Stimulated activated naive CD8-positive, alpha-beta T cell treated with anti-CD3 and anti-CD28 coated beads, Interleukin-15, Interleukin-2, amounts not matched to agents 100 ng/mL and 50 ng/mL, for 24 hours (primary cell): Measurements from ENCODE around the gene ELN.

Experiments used
- H3K27ac Mint-ChIP-seq: one replicate; pipeline ENCODE4 v1.8.0; 2021; ENCODE audit warnings: mild to moderate bottlenecking, mixed read lengths
- H3K27me3 Mint-ChIP-seq: one replicate; pipeline ENCODE4 v1.8.0; 2021; ENCODE audit warnings: mixed read lengths
- H3K36me3 Mint-ChIP-seq: one replicate; pipeline ENCODE4 v1.8.0; 2021; ENCODE audit warnings: low read depth, mixed read lengths
- H3K4me1 Mint-ChIP-seq: one replicate; pipeline ENCODE4 v1.8.0; 2021; ENCODE audit warnings: low read depth, mixed read lengths
- H3K4me3 Mint-ChIP-seq: one replicate; pipeline ENCODE4 v1.8.0; 2021; ENCODE audit warnings: mild to moderate bottlenecking, mixed read lengths
- H3K9me3 Mint-ChIP-seq: one replicate; pipeline ENCODE4 v1.8.0; 2021; ENCODE audit warnings: mixed read lengths

ELN gene

DNA sequence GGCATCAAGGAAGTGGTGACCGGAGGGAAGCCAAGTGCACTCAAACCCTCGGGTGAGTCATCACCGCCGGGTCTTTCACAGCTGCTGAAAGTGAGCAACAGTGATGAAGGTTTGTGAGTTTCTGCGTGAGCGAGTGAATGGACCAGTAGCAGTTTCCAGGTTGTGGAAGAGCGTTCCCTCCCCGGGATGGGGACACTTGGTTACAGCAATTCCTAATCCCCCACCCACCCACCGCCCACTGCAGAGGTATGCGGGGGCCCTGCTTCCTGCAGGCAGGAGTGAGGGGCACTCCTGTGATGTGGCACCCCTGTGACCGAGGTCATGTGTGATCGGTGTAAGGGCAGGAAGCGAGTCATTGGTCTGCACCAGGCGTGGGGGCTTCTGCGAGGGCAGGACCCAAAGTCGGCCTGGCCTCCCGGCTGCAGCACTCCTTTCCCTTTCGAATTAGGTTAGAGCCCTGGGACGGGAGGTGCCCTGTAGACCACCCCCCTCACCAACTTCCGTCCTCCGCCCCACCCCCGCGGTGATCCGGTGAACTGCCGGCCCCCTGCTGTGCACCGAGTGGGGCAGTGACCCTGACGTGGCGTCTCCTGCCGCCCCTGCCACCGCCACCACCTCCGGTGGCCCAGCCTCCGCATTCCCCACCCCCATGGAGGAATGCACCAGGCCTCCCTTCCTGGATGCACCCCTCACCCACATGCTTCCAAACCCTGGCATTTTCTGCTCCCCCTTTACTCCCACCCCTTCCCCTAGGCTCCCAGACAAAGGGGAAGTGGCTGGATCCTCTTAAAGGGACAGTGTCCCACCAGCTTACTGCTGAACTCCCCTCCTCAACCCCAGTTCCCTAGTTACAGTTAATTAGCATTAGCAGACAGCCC lies 66.5 kb downstream of the ELN start:
- Mint-ChIP-seq H3K27me3 (no peaks in the 10 kb centered on the region), H3K27ac (peak overlapping the region; percentile 81), H3K36me3 (peaks cover 10% of the 10 kb centered on the region)

DNA sequence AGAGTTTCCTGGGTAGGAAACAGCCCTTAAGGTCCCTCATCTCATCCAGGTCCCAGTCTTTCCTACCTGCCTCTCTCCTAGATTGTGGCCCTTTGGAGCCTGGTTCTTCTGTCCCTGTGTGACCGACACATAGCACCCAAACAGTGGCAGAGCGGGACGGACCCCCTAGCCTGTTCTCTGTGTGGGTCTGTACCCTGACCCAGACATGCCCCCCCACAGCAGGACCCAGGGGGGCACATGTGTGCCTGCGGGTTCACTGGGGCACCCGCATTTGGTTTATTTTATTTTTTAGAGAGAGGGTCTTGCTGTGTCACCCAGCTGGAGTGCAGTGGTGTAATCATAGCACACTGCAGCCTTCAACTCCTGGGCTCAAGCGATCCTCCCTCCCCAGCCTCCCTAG lies 67.2 kb downstream of the ELN start:
- Mint-ChIP-seq H3K27me3 (no peaks in the 10 kb centered on the region), H3K9me3 (no peaks in the 10 kb centered on the region), H3K4me3 (peak overlapping the region; percentile 70), H3K36me3 (peaks cover 10% of the 10 kb centered on the region), H3K27ac (peak overlapping the region; percentile 81), H3K4me1 (peaks cover 30% of the 10 kb centered on the region)

More for the DNA sequence above, 66.5 kb downstream of the ELN start:
- H3K4me3 Mint-ChIP-seq, result peak overlapping the region; percentile 70
- no peaks in the 10 kb centered on the region for H3K9me3 Mint-ChIP-seq
- peaks cover 30% of the 10 kb centered on the region for H3K4me1 Mint-ChIP-seq

DNA sequence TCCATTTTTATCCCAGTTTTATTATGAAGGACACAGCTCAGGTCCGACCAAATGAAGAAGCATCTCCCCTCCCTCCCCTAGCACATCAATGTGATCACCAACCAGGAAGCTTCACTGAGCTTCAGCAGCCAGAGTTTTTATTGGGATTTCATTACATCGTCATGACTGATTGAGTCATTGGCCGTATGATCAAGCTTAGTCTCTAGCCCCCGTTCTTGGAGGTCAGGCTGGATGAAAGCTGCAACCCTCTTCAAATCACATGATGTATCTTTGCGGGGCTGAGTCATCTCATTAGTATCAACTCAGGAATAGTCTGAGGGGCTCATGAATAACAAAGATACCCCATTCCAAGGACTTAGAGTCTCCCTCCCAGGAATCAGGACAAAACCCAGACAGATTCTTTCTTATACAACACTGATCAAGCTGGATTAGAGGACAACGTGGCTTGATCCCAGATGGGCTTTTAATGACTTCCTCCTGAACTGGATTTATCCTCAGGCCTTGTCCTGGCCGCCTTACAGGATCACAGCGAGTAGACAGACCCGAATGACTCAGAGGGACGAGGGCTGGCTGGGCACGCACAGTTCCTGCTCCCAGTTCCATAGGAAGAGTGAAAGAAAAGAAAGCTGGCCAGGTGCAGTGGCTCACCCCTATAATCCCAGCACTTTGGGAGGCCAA lies 70.1 kb downstream of the ELN start:
- Mint-ChIP-seq H3K4me3 (no peak overlapping the region), H3K27me3 (no peaks in the 10 kb centered on the region), H3K36me3 (peaks cover 16% of the 10 kb centered on the region), H3K27ac (no peak overlapping the region), H3K9me3 (no peaks in the 10 kb centered on the region), H3K4me1 (peaks cover 24% of the 10 kb centered on the region)

GRCh38 chr7:74099031-74099430 lies 71.1 kb downstream of the ELN start:
- H3K4me3 Mint-ChIP-seq, result no peak overlapping the region
- no peaks in the 10 kb centered on the region for H3K9me3 Mint-ChIP-seq
- H3K27ac Mint-ChIP-seq, result no peak overlapping the region
- H3K27me3 Mint-ChIP-seq, result no peaks in the 10 kb centered on the region
- H3K4me1 Mint-ChIP-seq, result peaks cover 17% of the 10 kb centered on the region
- H3K36me3 Mint-ChIP-seq, result peaks cover 22% of the 10 kb centered on the region

DNA sequence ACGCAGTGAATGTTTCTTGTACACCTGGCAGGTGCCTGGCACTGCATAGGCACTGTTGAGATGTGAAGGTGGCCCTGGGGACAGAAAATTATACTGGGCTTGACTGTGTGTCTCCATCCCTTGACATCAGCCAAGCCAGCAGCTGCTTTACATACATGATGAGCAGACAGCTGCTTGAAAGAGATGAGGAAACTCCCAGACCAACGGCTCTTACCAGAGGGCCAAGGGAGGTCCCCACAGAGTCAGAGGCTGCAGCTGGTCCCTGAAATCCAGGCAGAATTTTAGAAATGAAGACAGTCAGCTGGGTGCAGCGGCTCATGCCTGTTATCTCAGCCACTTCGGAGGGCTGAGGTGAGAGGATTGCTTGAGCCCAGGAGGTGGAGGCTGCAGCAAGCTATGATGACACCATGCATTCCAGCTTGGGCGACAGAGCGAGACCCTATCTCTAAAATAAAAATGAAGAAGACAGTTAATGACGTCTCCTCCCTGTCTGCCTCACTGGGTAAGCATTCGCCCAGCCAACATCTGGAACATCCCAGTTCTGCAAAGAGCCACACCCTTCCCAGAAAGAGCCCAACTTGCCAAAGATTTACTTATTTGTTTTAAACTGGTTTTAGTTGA lies 73.2 kb downstream of the ELN start:
- peaks cover 7% of the 10 kb centered on the region for H3K4me1 Mint-ChIP-seq
- H3K27ac Mint-ChIP-seq, result no peak overlapping the region
- H3K9me3 Mint-ChIP-seq, result no peaks in the 10 kb centered on the region
- no peaks in the 10 kb centered on the region for H3K27me3 Mint-ChIP-seq
- H3K4me3 Mint-ChIP-seq, result no peak overlapping the region
- H3K36me3 Mint-ChIP-seq, result peaks cover 26% of the 10 kb centered on the region

DNA sequence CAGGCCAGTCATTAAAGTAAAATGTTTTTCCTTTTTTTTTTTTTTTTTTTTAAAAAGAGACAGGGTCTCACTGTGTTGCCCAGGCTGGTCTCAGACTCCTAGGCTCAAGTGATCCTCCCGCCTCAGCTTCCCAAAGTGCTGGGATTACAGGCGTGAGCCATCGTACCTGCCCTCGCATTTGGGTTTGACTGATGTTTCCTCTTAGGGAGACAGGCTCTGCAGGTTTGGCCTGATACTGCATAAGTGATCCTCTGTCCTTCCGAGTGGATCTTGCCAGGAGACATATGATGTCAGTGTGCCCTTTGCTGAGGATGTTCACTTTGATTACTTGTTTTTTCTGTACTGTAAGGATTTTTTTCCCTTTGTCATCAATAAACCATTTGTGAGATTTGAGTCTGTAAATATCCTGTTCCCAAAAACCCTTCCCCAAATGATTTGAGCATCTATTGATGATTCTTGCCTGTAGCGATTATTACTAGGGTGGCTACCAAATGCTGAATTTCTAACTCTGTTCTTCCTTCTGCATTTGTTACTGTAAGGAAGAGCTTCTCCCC lies 75.3 kb downstream of the ELN start:
- Mint-ChIP-seq H3K4me1 (peaks cover 3% of the 10 kb centered on the region), H3K27ac (no peak overlapping the region), H3K27me3 (no peaks in the 10 kb centered on the region), H3K9me3 (no peaks in the 10 kb centered on the region), H3K36me3 (peaks cover 18% of the 10 kb centered on the region), H3K4me3 (no peak overlapping the region)

- H3K27ac Mint-ChIP-seq, result no peak overlapping the region
- peaks cover 3% of the 10 kb centered on the region for H3K4me1 Mint-ChIP-seq
- peaks cover 16% of the 10 kb centered on the region for H3K36me3 Mint-ChIP-seq
- no peak overlapping the region for H3K4me3 Mint-ChIP-seq
- H3K27me3 Mint-ChIP-seq, result no peaks in the 10 kb centered on the region
- H3K9me3 Mint-ChIP-seq, result no peaks in the 10 kb centered on the region
Observed at GRCh38 chr7:74104702-74105101, 76.7 kb downstream of the ELN start.

- H3K27ac Mint-ChIP-seq, result no peak overlapping the region
- H3K4me3 Mint-ChIP-seq, result no peak overlapping the region
- H3K27me3 Mint-ChIP-seq, result no peaks in the 10 kb centered on the region
- H3K36me3 Mint-ChIP-seq, result peaks cover 25% of the 10 kb centered on the region
- peaks cover 2% of the 10 kb centered on the region for H3K4me1 Mint-ChIP-seq
- H3K9me3 Mint-ChIP-seq, result no peaks in the 10 kb centered on the region
Observed at GRCh38 chr7:74105992-74106391, 78.0 kb downstream of the ELN start.

DNA sequence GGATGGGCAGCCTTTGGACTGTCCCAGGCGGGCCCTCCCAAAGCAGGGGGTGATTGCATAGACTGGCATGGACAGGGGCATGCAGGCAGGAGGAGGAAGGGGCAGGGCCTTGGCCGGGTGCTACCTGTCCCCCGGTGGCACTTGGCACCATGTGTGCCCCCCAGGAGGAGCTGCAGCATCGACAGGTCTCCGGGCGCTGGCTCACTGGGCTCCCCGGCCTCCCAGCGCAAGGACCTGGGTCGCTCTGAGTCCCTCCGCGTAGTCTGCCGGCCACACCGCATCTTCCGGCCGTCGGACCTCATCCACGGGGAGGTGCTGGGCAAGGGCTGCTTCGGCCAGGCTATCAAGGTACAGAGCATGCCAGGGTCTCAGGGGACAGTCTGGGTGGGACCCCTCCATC lies 78.9 kb downstream of the ELN start:
- peaks cover 33% of the 10 kb centered on the region for H3K36me3 Mint-ChIP-seq
- no peak overlapping the region for H3K27ac Mint-ChIP-seq
- H3K4me1 Mint-ChIP-seq, result no peaks in the 10 kb centered on the region
- H3K4me3 Mint-ChIP-seq, result no peak overlapping the region
- no peaks in the 10 kb centered on the region for H3K9me3 Mint-ChIP-seq
- H3K27me3 Mint-ChIP-seq, result no peaks in the 10 kb centered on the region

- no peak overlapping the region for H3K4me3 Mint-ChIP-seq
- no peaks in the 10 kb centered on the region for H3K9me3 Mint-ChIP-seq
- peaks cover 26% of the 10 kb centered on the region for H3K36me3 Mint-ChIP-seq
- H3K4me1 Mint-ChIP-seq, result no peaks in the 10 kb centered on the region
- H3K27ac Mint-ChIP-seq, result no peak overlapping the region
- no peaks in the 10 kb centered on the region for H3K27me3 Mint-ChIP-seq
Observed at GRCh38 chr7:74115326-74115725, 87.4 kb downstream of the ELN start.

DNA sequence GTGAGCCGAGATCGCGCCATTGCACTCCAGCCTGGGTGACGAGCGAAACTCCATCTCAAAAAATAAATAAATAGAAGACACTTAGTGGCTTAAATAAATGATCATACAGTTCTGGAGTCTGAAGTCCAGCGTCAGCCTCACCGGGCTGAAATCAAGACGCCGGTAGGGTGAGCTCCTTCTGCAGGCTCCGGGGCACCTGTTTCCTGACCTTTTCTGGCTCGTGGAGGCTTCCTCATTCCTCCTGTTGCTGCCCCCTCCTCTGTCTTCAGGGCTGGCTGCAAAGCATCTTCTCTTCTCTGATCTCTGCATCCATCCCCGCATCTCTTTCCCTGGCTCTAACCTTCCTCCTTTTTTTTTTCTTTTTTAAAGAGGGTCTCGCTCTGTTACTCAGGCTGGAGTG lies 88.4 kb downstream of the ELN start:
- peaks cover 20% of the 10 kb centered on the region for H3K36me3 Mint-ChIP-seq
- H3K27me3 Mint-ChIP-seq, result no peaks in the 10 kb centered on the region
- no peaks in the 10 kb centered on the region for H3K9me3 Mint-ChIP-seq
- H3K27ac Mint-ChIP-seq, result no peak overlapping the region
- no peak overlapping the region for H3K4me3 Mint-ChIP-seq
- no peaks in the 10 kb centered on the region for H3K4me1 Mint-ChIP-seq
